ENCODE measurements around the gene TMEM253.

TMEM253 gene

GRCh38 chr14:21100931-21101330, at the start of gene TMEM253:
Gene TMEM253 (plus strand): TSS chr14:21101066. CDS start chr14:21101344, 278 bp downstream.
- H3K9me3 Mint-ChIP-seq: no peaks in the 10 kb centered on the region
- H3K27ac Mint-ChIP-seq: no peak within 1 kb of the TSS

GRCh38 chr14:21053184-21054122, 47.4 kb upstream of the TMEM253 start:
- Mint-ChIP-seq H3K27me3 (no peaks in the 10 kb centered on the region), H3K27ac (no peak overlapping the region), H3K4me1 (no peaks in the 10 kb centered on the region), H3K4me3 (no peak overlapping the region), H3K9me3 (no peaks in the 10 kb centered on the region), H3K36me3 (no peaks in the 10 kb centered on the region)

More at GRCh38 chr14:21100931-21101330, at the start of gene TMEM253:
- no peak within 1 kb of the TSS for H3K4me3 Mint-ChIP-seq
- H3K36me3 Mint-ChIP-seq: no peaks in the 10 kb centered on the region
- H3K4me1 Mint-ChIP-seq: peaks cover 35% of the 10 kb centered on the region
- H3K27me3 Mint-ChIP-seq: no peaks in the 10 kb centered on the region

- Mint-ChIP-seq H3K4me3 (no peak overlapping the region), H3K27ac (no peak overlapping the region), H3K4me1 (no peaks in the 10 kb centered on the region), H3K9me3 (no peaks in the 10 kb centered on the region), H3K36me3 (no peaks in the 10 kb centered on the region), H3K27me3 (no peaks in the 10 kb centered on the region)
Observed at GRCh38 chr14:21054123-21054767, 46.6 kb upstream of the TMEM253 start.

- Mint-ChIP-seq H3K27ac (no peak overlapping the region), H3K9me3 (no peaks in the 10 kb centered on the region), H3K27me3 (peaks cover under 1% of the 10 kb centered on the region), H3K4me1 (no peaks in the 10 kb centered on the region), H3K36me3 (no peaks in the 10 kb centered on the region), H3K4me3 (no peak overlapping the region)
Observed at GRCh38 chr14:21054768-21055145, 46.1 kb upstream of the TMEM253 start.

- Mint-ChIP-seq H3K9me3 (no peaks in the 10 kb centered on the region), H3K4me3 (no peak overlapping the region), H3K27me3 (peaks cover 2% of the 10 kb centered on the region), H3K27ac (no peak overlapping the region), H3K4me1 (no peaks in the 10 kb centered on the region), H3K36me3 (no peaks in the 10 kb centered on the region)
Observed at GRCh38 chr14:21055432-21056117, 45.3 kb upstream of the TMEM253 start.

GRCh38 chr14:21056520-21057163, 44.2 kb upstream of the TMEM253 start:
- Mint-ChIP-seq H3K27me3 (peaks cover 2% of the 10 kb centered on the region), H3K4me3 (no peak overlapping the region), H3K27ac (no peak overlapping the region), H3K4me1 (no peaks in the 10 kb centered on the region), H3K36me3 (no peaks in the 10 kb centered on the region), H3K9me3 (no peaks in the 10 kb centered on the region)

GRCh38 chr14:21057803-21058675, 42.8 kb upstream of the TMEM253 start, which contains the start of gene RNASE8:
Gene RNASE8 (plus strand): TSS chr14:21057822. CDS start chr14:21057893, 71 bp downstream.
- no peak within 1 kb of the TSS for H3K4me3 Mint-ChIP-seq
- no peak within 1 kb of the TSS for H3K27ac Mint-ChIP-seq
- no peaks in the 10 kb centered on the region for H3K9me3 Mint-ChIP-seq
- H3K4me1 Mint-ChIP-seq: no peaks in the 10 kb centered on the region
- peaks cover 7% of the 10 kb centered on the region for H3K27me3 Mint-ChIP-seq
- H3K36me3 Mint-ChIP-seq: no peaks in the 10 kb centered on the region

- H3K4me1 Mint-ChIP-seq: no peaks in the 10 kb centered on the region
- H3K9me3 Mint-ChIP-seq: no peaks in the 10 kb centered on the region
- H3K27me3 Mint-ChIP-seq: peaks cover 7% of the 10 kb centered on the region
- no peak overlapping the region for H3K4me3 Mint-ChIP-seq
- no peak overlapping the region for H3K27ac Mint-ChIP-seq
- no peaks in the 10 kb centered on the region for H3K36me3 Mint-ChIP-seq
Observed at GRCh38 chr14:21058903-21059302, 42.0 kb upstream of the TMEM253 start.

- no peaks in the 10 kb centered on the region for H3K9me3 Mint-ChIP-seq
- peaks cover 8% of the 10 kb centered on the region for H3K27me3 Mint-ChIP-seq
- no peak overlapping the region for H3K4me3 Mint-ChIP-seq
- no peaks in the 10 kb centered on the region for H3K36me3 Mint-ChIP-seq
- no peaks in the 10 kb centered on the region for H3K4me1 Mint-ChIP-seq
- no peak overlapping the region for H3K27ac Mint-ChIP-seq
Observed at GRCh38 chr14:21059842-21060613, 40.8 kb upstream of the TMEM253 start.

- no peaks in the 10 kb centered on the region for H3K36me3 Mint-ChIP-seq
- H3K4me3 Mint-ChIP-seq: no peak overlapping the region
- no peaks in the 10 kb centered on the region for H3K4me1 Mint-ChIP-seq
- H3K9me3 Mint-ChIP-seq: no peaks in the 10 kb centered on the region
- no peak overlapping the region for H3K27ac Mint-ChIP-seq
- H3K27me3 Mint-ChIP-seq: peaks cover 13% of the 10 kb centered on the region
Observed at GRCh38 chr14:21060614-21061346, 40.1 kb upstream of the TMEM253 start.

- no peaks in the 10 kb centered on the region for H3K9me3 Mint-ChIP-seq
- H3K4me1 Mint-ChIP-seq: no peaks in the 10 kb centered on the region
- no peaks in the 10 kb centered on the region for H3K36me3 Mint-ChIP-seq
- H3K4me3 Mint-ChIP-seq: no peak overlapping the region
- H3K27me3 Mint-ChIP-seq: peaks cover 16% of the 10 kb centered on the region
- H3K27ac Mint-ChIP-seq: no peak overlapping the region
Observed at GRCh38 chr14:21061347-21061668, 39.6 kb upstream of the TMEM253 start.

GRCh38 chr14:21063479-21063878, 37.4 kb upstream of the TMEM253 start:
- no peak overlapping the region for H3K4me3 Mint-ChIP-seq
- peaks cover 2% of the 10 kb centered on the region for H3K4me1 Mint-ChIP-seq
- H3K27ac Mint-ChIP-seq: no peak overlapping the region
- no peaks in the 10 kb centered on the region for H3K36me3 Mint-ChIP-seq
- peaks cover 27% of the 10 kb centered on the region for H3K27me3 Mint-ChIP-seq
- H3K9me3 Mint-ChIP-seq: no peaks in the 10 kb centered on the region

GRCh38 chr14:21066882-21067502, 33.9 kb upstream of the TMEM253 start:
- no peak overlapping the region for H3K27ac Mint-ChIP-seq
- peaks cover 26% of the 10 kb centered on the region for H3K4me1 Mint-ChIP-seq
- H3K9me3 Mint-ChIP-seq: no peaks in the 10 kb centered on the region
- no peaks in the 10 kb centered on the region for H3K36me3 Mint-ChIP-seq
- H3K27me3 Mint-ChIP-seq: peaks cover 44% of the 10 kb centered on the region
- no peak overlapping the region for H3K4me3 Mint-ChIP-seq
